ENCODE data around the gene PYGM. TPM values are rescaled to one million over a fixed set of nuclear protein-coding genes. Genes with fewer than 3 reads are reported as not detected.

Gene PYGM
- total and polyA plus RNA-seq, 2 of the 13 experiments (the other 11 are each of a cell fraction or from before 2014, with no cell fraction given) = 0.11 to 0.12 TPM

- TF ChIP-seq FOXO4 (CRISPR knock-in tag; conservative IDR thresholded peaks at IDR 0.05) (0 out of 2 replicates have a peak, but pooled peaks have one; percentile 66), EP300 (IDR thresholded peaks at IDR 0.05; ENCODE audit: low read depth in 2 of 2, low read length in 2 of 2) (no peak), EP300 (CRISPR knock-in tag; IDR thresholded peaks at IDR 0.05; ENCODE audit: borderline replicate concordance) (no peak), SALL2 (CRISPR knock-in tag; IDR thresholded peaks at IDR 0.05) (no peak), TMF1 (CRISPR knock-in tag; IDR thresholded peaks at IDR 0.05; ENCODE audit: low read depth) (no peak), DRAP1 (CRISPR knock-in tag; IDR thresholded peaks at IDR 0.05) (no peak), SRSF4 (IDR thresholded peaks at IDR 0.05; ENCODE audit: low read depth, low read length, poor library complexity, severe bottlenecking) (no peak), ETS1 (CRISPR knock-in tag; IDR thresholded peaks at IDR 0.05) (no peak), REL (CRISPR knock-in tag; conservative IDR thresholded peaks at IDR 0.05) (no peak), KAT8 (CRISPR knock-in tag; IDR thresholded peaks at IDR 0.05) (no peak), TERF1 (CRISPR knock-in tag; IDR thresholded peaks at IDR 0.05) (no peak), ETV6 (CRISPR knock-in tag; conservative IDR thresholded peaks at IDR 0.05) (no peak), AGO2 (optimal IDR thresholded peaks at IDR 0.05; ENCODE audit: low read depth, low read length) (no peak), ATF2 (CRISPR knock-in tag; IDR thresholded peaks at IDR 0.05) (no peak), REPIN1 (CRISPR knock-in tag; IDR thresholded peaks at IDR 0.05; ENCODE audit: borderline replicate concordance, low read depth) (no peak), UBTF (CRISPR knock-in tag; IDR thresholded peaks at IDR 0.05) (no peak), PRPF4 (IDR thresholded peaks at IDR 0.05; ENCODE audit: low read depth, low read length, poor library complexity, severe bottlenecking) (no peak), BRCA1 (CRISPR knock-in tag; IDR thresholded peaks at IDR 0.05) (no peak), KDM1A (CRISPR knock-in tag; IDR thresholded peaks at IDR 0.05) (0 out of 2 replicates have a peak, but pooled peaks have one; percentile 50), MTF2 (CRISPR knock-in tag; IDR thresholded peaks at IDR 0.05; ENCODE audit: borderline replicate concordance) (0 out of 2 replicates have a peak, but pooled peaks have one; percentile 20), ZFP36L1 (CRISPR knock-in tag; IDR thresholded peaks at IDR 0.05) (no peak)
Measured at GRCh38 chr11:64723117-64723906, 36.5 kb downstream of the PYGM start, which contains the start of gene NRXN2 (continued).

All from HepG2 (cell line).